Breast epithelium (tissue), 3 donors: Measurements from ENCODE around the gene CTNNBL1.

ENCODE experiments used
- POLR2A ChIP-seq: fragments of 450-650 bp; IDR thresholded peaks from one replicate; pipeline ENCODE4 v1.6.1; 2016; ENCODE audit warnings: antibody characterized with exemption, mild to moderate bottlenecking, moderate library complexity
- POLR2AphosphoS5 ChIP-seq, 3 donors: sonication (generic); formaldehyde crosslinking; IDR thresholded peaks; one replicate each; pipeline ENCODE4 v1.6.1; 2017; ENCODE audit warnings: antibody characterized with exemption in 3 of 3

DNA sequence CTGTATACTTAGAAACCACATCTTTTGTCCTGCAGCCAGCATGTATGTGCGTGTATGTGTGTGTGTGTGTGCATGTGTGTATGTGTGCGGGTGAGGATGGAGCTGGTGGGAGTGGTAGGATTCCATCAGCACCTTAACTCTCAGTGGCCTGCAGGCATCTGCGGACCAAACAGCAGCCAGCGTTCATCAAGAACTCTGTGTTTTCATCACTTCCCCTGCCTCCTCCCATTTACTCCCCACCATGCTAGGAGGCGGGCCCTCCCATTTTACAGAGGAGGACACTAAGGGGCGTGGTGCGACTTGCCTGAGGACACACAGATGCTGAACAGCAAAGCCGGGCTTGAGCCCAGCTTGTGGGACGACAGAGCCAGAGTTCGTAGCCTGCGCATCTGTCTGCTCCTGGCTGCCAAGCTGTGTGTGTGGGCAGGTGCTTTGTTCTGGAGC is 218.0 kb downstream of the CTNNBL1 start:
- TF ChIP-seq POLR2AphosphoS5 (IDR thresholded peaks at IDR 0.05) (no peak), POLR2A (no peak)
